ENCODE measurements around the gene NKX3-2.

NKX3-2 gene

GRCh38 chr4:13528821-13529127 lies 15.5 kb downstream of the NKX3-2 start:
- peaks cover 0 to 18% of the 10 kb centered on the region in 2 donors for H3K4me1 ChIP-seq (ENCODE audit: control insufficient read depth in 1 of 2, insufficient read depth in 2 of 2, low read length in 2 of 2)
- H3K4me3 ChIP-seq (ENCODE audit: low read depth in 1 of 2, low read length in 2 of 2) = no peak overlapping the region
- H3K9me3 ChIP-seq (ENCODE audit: control insufficient read depth in 1 of 2, low read length in 2 of 2) = peaks cover 10 to 15% of the 10 kb centered on the region in 2 donors
- no peak overlapping the region for H3K27ac ChIP-seq (ENCODE audit: low read length)
- no peaks in the 10 kb centered on the region for H3K36me3 ChIP-seq (ENCODE audit: control insufficient read depth in 1 of 2, insufficient read depth in 2 of 2, low read length in 2 of 2)
- H3K27me3 ChIP-seq (ENCODE audit: low read depth, low read length) = peaks cover 79% of the 10 kb centered on the region

- peak overlapping the region in 1 of 2 donors; percentile 50 for H3K4me3 ChIP-seq (ENCODE audit: low read depth in 1 of 2, low read length in 2 of 2)
- peaks cover 0 to 18% of the 10 kb centered on the region in 2 donors for H3K4me1 ChIP-seq (ENCODE audit: control insufficient read depth in 1 of 2, insufficient read depth in 2 of 2, low read length in 2 of 2)
- H3K27ac ChIP-seq (ENCODE audit: low read length) = no peak overlapping the region
- peaks cover 82% of the 10 kb centered on the region for H3K27me3 ChIP-seq (ENCODE audit: low read depth, low read length)
- H3K9me3 ChIP-seq (ENCODE audit: control insufficient read depth in 1 of 2, low read length in 2 of 2) = peaks cover 11 to 17% of the 10 kb centered on the region in 2 donors
- no peaks in the 10 kb centered on the region for H3K36me3 ChIP-seq (ENCODE audit: control insufficient read depth in 1 of 2, insufficient read depth in 2 of 2, low read length in 2 of 2)
These were observed 16.1 kb downstream of the NKX3-2 start for GRCh38 chr4:13527981-13528820.

- no peaks in the 10 kb centered on the region for H3K36me3 ChIP-seq (ENCODE audit: control insufficient read depth in 1 of 2, insufficient read depth in 2 of 2, low read length in 2 of 2)
- H3K9me3 ChIP-seq (ENCODE audit: control insufficient read depth in 1 of 2, low read length in 2 of 2) = peaks cover 11 to 17% of the 10 kb centered on the region in 2 donors
- H3K27ac ChIP-seq (ENCODE audit: low read length) = no peak overlapping the region
- H3K27me3 ChIP-seq (ENCODE audit: low read depth, low read length) = peaks cover 89% of the 10 kb centered on the region
- H3K4me1 ChIP-seq (ENCODE audit: control insufficient read depth in 1 of 2, insufficient read depth in 2 of 2, low read length in 2 of 2) = peaks cover 0 to 26% of the 10 kb centered on the region in 2 donors
- H3K4me3 ChIP-seq (ENCODE audit: low read depth in 1 of 2, low read length in 2 of 2) = peak overlapping the region in 1 of 2 donors; percentile 50
These were observed 16.9 kb downstream of the NKX3-2 start for GRCh38 chr4:13527192-13527980.

GRCh38 chr4:13526658-13527057 lies 17.6 kb downstream of the NKX3-2 start:
- H3K9me3 ChIP-seq (ENCODE audit: control insufficient read depth in 1 of 2, low read length in 2 of 2) = peaks cover 11 to 17% of the 10 kb centered on the region in 2 donors
- peaks cover 94% of the 10 kb centered on the region for H3K27me3 ChIP-seq (ENCODE audit: low read depth, low read length)
- H3K27ac ChIP-seq (ENCODE audit: low read length) = no peak overlapping the region
- H3K4me1 ChIP-seq (ENCODE audit: control insufficient read depth in 1 of 2, insufficient read depth in 2 of 2, low read length in 2 of 2) = peaks cover 0 to 28% of the 10 kb centered on the region in 2 donors
- no peak overlapping the region for H3K4me3 ChIP-seq (ENCODE audit: low read depth in 1 of 2, low read length in 2 of 2)
- no peaks in the 10 kb centered on the region for H3K36me3 ChIP-seq (ENCODE audit: control insufficient read depth in 1 of 2, insufficient read depth in 2 of 2, low read length in 2 of 2)

DNA sequence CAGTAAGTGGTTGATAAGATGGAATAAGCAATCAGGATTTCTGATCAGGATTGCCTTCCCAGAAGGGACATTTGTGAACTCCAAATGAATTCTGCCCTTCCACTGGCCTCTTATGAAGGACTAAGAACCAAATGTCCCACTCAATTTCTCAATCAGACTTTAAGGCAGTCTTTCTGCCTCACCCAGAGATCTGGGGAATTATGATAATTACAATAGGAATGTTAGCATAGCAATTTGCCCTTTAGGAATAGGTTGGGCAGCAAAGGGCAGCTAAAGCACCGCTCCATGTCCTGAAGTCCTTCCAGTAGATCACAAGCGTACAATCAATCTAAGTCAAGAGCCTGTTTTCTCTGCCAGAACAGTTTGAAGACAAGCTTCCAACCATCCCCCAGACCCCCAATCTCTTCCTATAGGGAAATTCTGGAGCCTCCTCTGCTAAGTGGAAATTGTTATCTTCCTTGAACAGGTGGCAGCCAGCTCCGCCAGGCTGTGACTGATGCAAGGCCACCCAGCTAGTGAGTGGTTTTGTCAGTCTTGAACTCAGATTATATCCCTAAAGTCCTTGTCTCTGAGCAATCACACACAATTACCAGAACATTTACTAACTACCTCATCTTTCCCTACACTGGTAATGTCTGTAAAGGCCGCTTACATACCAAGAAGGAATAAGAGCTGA lies 18.6 kb downstream of the NKX3-2 start:
- no peaks in the 10 kb centered on the region for H3K36me3 ChIP-seq (ENCODE audit: control insufficient read depth in 1 of 2, insufficient read depth in 2 of 2, low read length in 2 of 2)
- peaks cover 11 to 17% of the 10 kb centered on the region in 2 donors for H3K9me3 ChIP-seq (ENCODE audit: control insufficient read depth in 1 of 2, low read length in 2 of 2)
- H3K27me3 ChIP-seq (ENCODE audit: low read depth, low read length) = peaks cover 85% of the 10 kb centered on the region
- no peak overlapping the region for H3K4me3 ChIP-seq (ENCODE audit: low read depth in 1 of 2, low read length in 2 of 2)
- no peak overlapping the region for H3K27ac ChIP-seq (ENCODE audit: low read length)
- peaks cover 0 to 28% of the 10 kb centered on the region in 2 donors for H3K4me1 ChIP-seq (ENCODE audit: control insufficient read depth in 1 of 2, insufficient read depth in 2 of 2, low read length in 2 of 2)

DNA sequence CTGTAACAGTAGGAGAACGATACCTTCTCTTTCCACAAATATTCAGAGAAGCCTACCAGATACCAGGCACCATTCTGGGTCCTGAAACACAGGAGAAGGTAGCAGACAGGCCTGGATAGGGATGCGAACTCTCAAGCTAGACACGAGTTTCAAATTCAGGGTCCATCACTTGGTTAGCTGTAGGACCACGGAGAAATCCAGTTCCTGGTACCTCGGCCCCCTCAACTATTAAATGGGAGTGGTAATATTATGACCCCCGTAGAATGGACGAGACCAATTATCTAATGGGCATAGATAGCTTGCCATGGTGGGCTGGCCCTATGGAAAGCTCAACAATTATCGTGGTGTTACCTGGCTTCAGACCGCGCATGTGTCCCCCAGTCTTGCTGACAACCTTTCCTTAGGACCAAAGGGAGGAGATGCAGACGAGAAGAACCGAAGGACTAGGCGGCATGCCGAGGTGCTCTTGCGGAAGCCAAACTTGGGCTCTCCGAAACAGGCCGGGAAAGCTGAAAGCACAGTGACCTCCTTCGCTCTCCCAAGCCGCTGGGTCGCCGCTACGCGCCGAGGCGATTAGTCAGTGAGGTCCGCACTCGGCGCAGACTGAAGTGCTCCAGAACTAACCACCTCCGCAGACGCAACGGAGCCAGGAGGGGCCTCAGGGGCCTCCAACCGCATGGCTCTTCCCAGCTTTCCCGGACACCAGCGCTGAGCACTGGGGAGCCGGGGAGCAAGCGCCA lies 19.6 kb downstream of the NKX3-2 start:
- H3K4me3 ChIP-seq (ENCODE audit: low read depth in 1 of 2, low read length in 2 of 2) = peak overlapping the region in 1 of 2 donors; percentile 30
- H3K4me1 ChIP-seq (ENCODE audit: control insufficient read depth in 1 of 2, insufficient read depth in 2 of 2, low read length in 2 of 2) = peaks cover 0 to 25% of the 10 kb centered on the region in 2 donors
- peaks cover 11 to 17% of the 10 kb centered on the region in 2 donors for H3K9me3 ChIP-seq (ENCODE audit: control insufficient read depth in 1 of 2, low read length in 2 of 2)
- no peaks in the 10 kb centered on the region for H3K36me3 ChIP-seq (ENCODE audit: control insufficient read depth in 1 of 2, insufficient read depth in 2 of 2, low read length in 2 of 2)
- peaks cover 74% of the 10 kb centered on the region for H3K27me3 ChIP-seq (ENCODE audit: low read depth, low read length)
- no peak overlapping the region for H3K27ac ChIP-seq (ENCODE audit: low read length)

GRCh38 chr4:13523591-13524503 lies 20.5 kb downstream of the NKX3-2 start:
- H3K36me3 ChIP-seq (ENCODE audit: control insufficient read depth in 1 of 2, insufficient read depth in 2 of 2, low read length in 2 of 2) = no peaks in the 10 kb centered on the region
- H3K4me3 ChIP-seq (ENCODE audit: low read depth in 1 of 2, low read length in 2 of 2) = peak overlapping the region in 1 of 2 donors; percentile 22
- peaks cover 11 to 17% of the 10 kb centered on the region in 2 donors for H3K9me3 ChIP-seq (ENCODE audit: control insufficient read depth in 1 of 2, low read length in 2 of 2)
- no peak overlapping the region for H3K27ac ChIP-seq (ENCODE audit: low read length)
- H3K27me3 ChIP-seq (ENCODE audit: low read depth, low read length) = peaks cover 66% of the 10 kb centered on the region
- H3K4me1 ChIP-seq (ENCODE audit: control insufficient read depth in 1 of 2, insufficient read depth in 2 of 2, low read length in 2 of 2) = peaks cover 0 to 22% of the 10 kb centered on the region in 2 donors

- peaks cover 0 to 18% of the 10 kb centered on the region in 2 donors for H3K4me1 ChIP-seq (ENCODE audit: control insufficient read depth in 1 of 2, insufficient read depth in 2 of 2, low read length in 2 of 2)
- H3K27ac ChIP-seq (ENCODE audit: low read length) = no peak overlapping the region
- H3K4me3 ChIP-seq (ENCODE audit: low read depth in 1 of 2, low read length in 2 of 2) = no peak overlapping the region
- peaks cover 59% of the 10 kb centered on the region for H3K27me3 ChIP-seq (ENCODE audit: low read depth, low read length)
- no peaks in the 10 kb centered on the region for H3K36me3 ChIP-seq (ENCODE audit: control insufficient read depth in 1 of 2, insufficient read depth in 2 of 2, low read length in 2 of 2)
- H3K9me3 ChIP-seq (ENCODE audit: control insufficient read depth in 1 of 2, low read length in 2 of 2) = peaks cover 11 to 17% of the 10 kb centered on the region in 2 donors
These were observed 21.2 kb downstream of the NKX3-2 start for GRCh38 chr4:13523105-13523477.

- peaks cover 54% of the 10 kb centered on the region for H3K27me3 ChIP-seq (ENCODE audit: low read depth, low read length)
- H3K4me1 ChIP-seq (ENCODE audit: control insufficient read depth in 1 of 2, insufficient read depth in 2 of 2, low read length in 2 of 2) = peaks cover 0 to 13% of the 10 kb centered on the region in 2 donors
- no peak overlapping the region for H3K27ac ChIP-seq (ENCODE audit: low read length)
- H3K36me3 ChIP-seq (ENCODE audit: control insufficient read depth in 1 of 2, insufficient read depth in 2 of 2, low read length in 2 of 2) = no peaks in the 10 kb centered on the region
- H3K9me3 ChIP-seq (ENCODE audit: control insufficient read depth in 1 of 2, low read length in 2 of 2) = peaks cover 11 to 17% of the 10 kb centered on the region in 2 donors
- no peak overlapping the region for H3K4me3 ChIP-seq (ENCODE audit: low read depth in 1 of 2, low read length in 2 of 2)
These were observed 21.8 kb downstream of the NKX3-2 start for GRCh38 chr4:13522282-13523104.

All from muscle layer of duodenum (tissue), 2 donors.